ENCODE data around the gene TMEM178B. TPM values are rescaled to one million over a fixed set of nuclear protein-coding genes. Genes with fewer than 3 reads are reported as not detected.

TMEM178B gene
- total and polyA plus RNA-seq, 9 donors, result 0.10 to 1.6 (median 0.30) TPM

DNA sequence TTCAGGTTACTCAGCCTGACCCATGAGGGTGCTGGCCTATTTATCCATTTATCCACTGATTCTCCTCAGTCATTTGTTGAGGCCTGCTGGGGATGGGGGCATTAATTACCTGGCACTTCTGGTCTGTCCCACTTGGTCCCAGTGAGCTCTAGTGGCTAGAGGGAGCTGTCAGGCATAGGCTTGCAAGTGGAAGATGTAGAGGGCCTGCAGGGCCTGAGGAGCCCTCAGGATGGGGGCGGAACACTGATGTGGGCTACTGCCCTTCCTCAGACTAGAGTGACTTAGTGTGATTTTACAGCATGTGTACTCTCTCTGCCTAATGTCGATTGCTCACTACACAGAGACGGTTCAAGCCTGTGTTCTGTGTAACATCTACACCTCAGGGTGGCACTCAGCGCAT is 45.3 kb downstream of the TMEM178B start:
- intact Hi-C loops (cut with DNase I), result no loop called here
- no peaks in the 10 kb centered on the region for H3K9me3 ChIP-seq
- no peak for DNase-seq
- TF ChIP-seq EP300 (IDR thresholded peaks at IDR 0.05) (no peak), POLR2A (IDR thresholded peaks at IDR 0.05) (no peak)
- TF ChIP-seq, protein P1, sequence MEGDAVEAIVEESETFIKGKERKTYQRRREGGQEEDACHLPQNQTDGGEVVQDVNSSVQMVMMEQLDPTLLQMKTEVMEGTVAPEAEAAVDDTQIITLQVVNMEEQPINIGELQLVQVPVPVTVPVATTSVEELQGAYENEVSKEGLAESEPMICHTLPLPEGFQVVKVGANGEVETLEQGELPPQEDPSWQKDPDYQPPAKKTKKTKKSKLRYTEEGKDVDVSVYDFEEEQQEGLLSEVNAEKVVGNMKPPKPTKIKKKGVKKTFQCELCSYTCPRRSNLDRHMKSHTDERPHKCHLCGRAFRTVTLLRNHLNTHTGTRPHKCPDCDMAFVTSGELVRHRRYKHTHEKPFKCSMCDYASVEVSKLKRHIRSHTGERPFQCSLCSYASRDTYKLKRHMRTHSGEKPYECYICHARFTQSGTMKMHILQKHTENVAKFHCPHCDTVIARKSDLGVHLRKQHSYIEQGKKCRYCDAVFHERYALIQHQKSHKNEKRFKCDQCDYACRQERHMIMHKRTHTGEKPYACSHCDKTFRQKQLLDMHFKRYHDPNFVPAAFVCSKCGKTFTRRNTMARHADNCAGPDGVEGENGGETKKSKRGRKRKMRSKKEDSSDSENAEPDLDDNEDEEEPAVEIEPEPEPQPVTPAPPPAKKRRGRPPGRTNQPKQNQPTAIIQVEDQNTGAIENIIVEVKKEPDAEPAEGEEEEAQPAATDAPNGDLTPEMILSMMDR (IDR thresholded peaks at IDR 0.05), result no peak
- no peak overlapping the region for H3K4me3 ChIP-seq
- no peaks in the 10 kb centered on the region for H3K27me3 ChIP-seq
- WGBS, 3 donors, result 86 to 94% (median 92%) methylated on average over 4 of the region's 4 CpGs
- H3K4me1 ChIP-seq (ENCODE audit: insufficient read depth), result no peaks in the 10 kb centered on the region
- no peaks in the 10 kb centered on the region for H3K36me3 ChIP-seq
- no peak overlapping the region for H3K27ac ChIP-seq

DNA sequence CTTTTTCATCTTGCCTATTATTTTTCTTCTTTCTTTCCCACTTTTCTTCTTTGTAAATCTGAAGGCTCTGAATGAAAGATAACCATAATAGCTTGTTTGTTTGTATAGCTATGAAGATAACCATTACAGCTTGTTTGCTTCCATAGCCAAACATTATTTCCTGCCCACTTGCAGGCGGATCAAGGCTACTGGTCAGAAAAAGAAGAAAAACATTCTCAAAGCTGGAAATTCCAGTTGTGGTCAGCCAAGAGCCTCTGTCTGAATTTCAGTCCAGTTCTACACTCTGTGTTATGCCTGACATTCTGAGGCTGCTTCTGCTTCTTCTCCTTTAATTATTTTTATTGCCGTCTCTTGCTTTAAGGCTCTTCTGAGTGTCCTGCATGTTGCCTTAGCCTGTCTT is 48.9 kb downstream of the TMEM178B start:
- no peaks in the 10 kb centered on the region for H3K9me3 ChIP-seq
- WGBS, 3 donors, result 16 to 49% (median 18%) methylated on average over 2 of the region's 2 CpGs
- no peak overlapping the region for H3K27ac ChIP-seq
- no peaks in the 10 kb centered on the region for H3K4me1 ChIP-seq (ENCODE audit: insufficient read depth)
- H3K27me3 ChIP-seq, result no peaks in the 10 kb centered on the region
- DNase-seq, result no peak
- no peaks in the 10 kb centered on the region for H3K36me3 ChIP-seq
- no peak overlapping the region for H3K4me3 ChIP-seq
- intact Hi-C loops (cut with DNase I), result no loop called here
- TF ChIP-seq, protein P1 (IDR thresholded peaks at IDR 0.05), result no peak
- TF ChIP-seq EP300 (IDR thresholded peaks at IDR 0.05) (no peak), POLR2A (IDR thresholded peaks at IDR 0.05) (no peak)

DNA sequence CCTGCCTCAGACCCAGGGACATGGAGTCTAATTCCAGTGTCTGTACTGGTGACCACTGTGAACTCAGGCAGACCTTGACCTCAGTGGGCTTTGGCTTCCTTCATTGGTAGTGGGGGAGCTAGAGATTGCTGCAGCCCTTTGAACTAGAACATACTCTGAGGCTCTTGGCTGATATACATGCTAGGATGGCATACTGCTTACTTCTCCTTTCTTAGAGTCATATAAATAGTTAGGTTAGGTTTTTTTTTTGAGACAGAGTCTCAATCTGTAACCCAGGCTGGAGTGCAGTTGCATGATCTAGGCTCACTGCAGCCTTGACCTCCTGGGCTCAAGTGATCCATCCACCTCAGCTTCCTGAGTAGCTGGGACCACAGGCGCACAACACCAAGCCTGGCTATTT is 49.7 kb downstream of the TMEM178B start:
- H3K9me3 ChIP-seq, result no peaks in the 10 kb centered on the region
- no peaks in the 10 kb centered on the region for H3K36me3 ChIP-seq
- H3K27me3 ChIP-seq, result no peaks in the 10 kb centered on the region
- intact Hi-C loops (cut with DNase I), result no loop called here
- H3K4me3 ChIP-seq, result no peak overlapping the region
- 89 to 94% (median 93%) methylated on average over 1 of the region's 1 CpG for WGBS, 3 donors
- TF ChIP-seq EP300 (IDR thresholded peaks at IDR 0.05) (no peak), POLR2A (IDR thresholded peaks at IDR 0.05) (no peak)
- TF ChIP-seq, protein P1 (IDR thresholded peaks at IDR 0.05), result no peak
- no peak overlapping the region for H3K27ac ChIP-seq
- H3K4me1 ChIP-seq (ENCODE audit: insufficient read depth), result no peaks in the 10 kb centered on the region
- no peak for DNase-seq

DNA sequence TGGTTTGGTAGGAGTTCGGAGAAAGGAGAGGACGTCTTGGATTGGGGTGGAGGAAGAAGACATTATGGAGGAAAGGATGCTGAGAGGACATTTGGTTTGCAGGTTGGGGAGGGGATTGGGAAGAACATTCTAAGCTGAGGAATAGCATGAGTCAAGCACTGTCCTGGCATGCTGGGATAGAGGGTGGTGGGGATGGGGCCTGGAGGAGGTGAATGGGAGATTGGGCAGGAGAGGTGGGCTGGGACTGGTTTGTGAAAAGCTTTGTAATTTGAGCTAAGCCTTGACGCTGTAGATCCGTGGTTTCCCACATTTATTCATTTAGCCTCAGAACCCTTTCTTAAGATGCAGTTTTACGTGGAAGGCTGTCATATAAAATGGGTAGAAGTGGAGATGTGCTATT is 52.2 kb downstream of the TMEM178B start:
- WGBS, 3 donors, result 56 to 66% (median 57%) methylated on average over 5 of the region's 5 CpGs
- Histone ChIP-seq H3K27me3 (no peaks in the 10 kb centered on the region), H3K4me1 (ENCODE audit: insufficient read depth) (no peaks in the 10 kb centered on the region), H3K4me3 (no peak overlapping the region), H3K36me3 (no peaks in the 10 kb centered on the region), H3K27ac (no peak overlapping the region), H3K9me3 (no peaks in the 10 kb centered on the region)
- TF ChIP-seq POLR2A (IDR thresholded peaks at IDR 0.05) (no peak), EP300 (IDR thresholded peaks at IDR 0.05) (no peak)
- TF ChIP-seq, protein P1 (IDR thresholded peaks at IDR 0.05), result no peak
- no peak for DNase-seq
- intact Hi-C loops (cut with DNase I), result no loop called here

DNA sequence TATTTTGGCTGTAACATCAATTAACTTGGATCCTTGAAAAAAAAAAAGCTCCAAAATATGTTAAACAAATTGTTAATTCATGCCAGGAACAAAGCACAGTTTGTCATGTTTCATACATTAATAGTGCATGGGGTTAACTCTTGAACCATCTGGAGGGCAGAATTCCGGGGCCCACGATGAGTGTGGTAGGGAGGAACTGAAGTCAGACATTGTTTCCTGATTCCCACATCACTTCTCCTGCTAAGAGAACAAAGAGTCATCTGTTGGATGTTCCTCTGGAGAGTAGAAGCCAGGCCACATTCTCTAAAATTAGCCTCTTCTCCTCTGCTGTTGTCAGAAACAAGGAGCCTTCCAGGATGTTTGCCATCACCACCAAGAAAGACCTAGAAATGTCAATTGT is 54.6 kb downstream of the TMEM178B start:
- no peak overlapping the region for H3K4me3 ChIP-seq
- no peaks in the 10 kb centered on the region for H3K27me3 ChIP-seq
- no peak for DNase-seq
- no peaks in the 10 kb centered on the region for H3K9me3 ChIP-seq
- TF ChIP-seq, protein P1 (IDR thresholded peaks at IDR 0.05), result no peak
- TF ChIP-seq EP300 (IDR thresholded peaks at IDR 0.05) (no peak), POLR2A (IDR thresholded peaks at IDR 0.05) (no peak)
- WGBS, 3 donors, result 52 to 70% (median 70%) methylated on average over 2 of the region's 2 CpGs
- H3K4me1 ChIP-seq (ENCODE audit: insufficient read depth), result no peaks in the 10 kb centered on the region
- intact Hi-C loops (cut with DNase I), result no loop called here
- H3K27ac ChIP-seq, result no peak overlapping the region
- no peaks in the 10 kb centered on the region for H3K36me3 ChIP-seq

Data from ovary (tissue), 9 donors.